NCI-H1436 (cell line): ENCODE measurements around the gene TMEM51.

Experiments
- DNase-seq: peaks from one replicate; lab custom pipeline; 2025; lab: John Stamatoyannopoulos, UW

TMEM51 gene

GRCh38 chr1:15218287-15219279 is 65.0 kb downstream of the TMEM51 start:
- no peak for DNase-seq

DNA sequence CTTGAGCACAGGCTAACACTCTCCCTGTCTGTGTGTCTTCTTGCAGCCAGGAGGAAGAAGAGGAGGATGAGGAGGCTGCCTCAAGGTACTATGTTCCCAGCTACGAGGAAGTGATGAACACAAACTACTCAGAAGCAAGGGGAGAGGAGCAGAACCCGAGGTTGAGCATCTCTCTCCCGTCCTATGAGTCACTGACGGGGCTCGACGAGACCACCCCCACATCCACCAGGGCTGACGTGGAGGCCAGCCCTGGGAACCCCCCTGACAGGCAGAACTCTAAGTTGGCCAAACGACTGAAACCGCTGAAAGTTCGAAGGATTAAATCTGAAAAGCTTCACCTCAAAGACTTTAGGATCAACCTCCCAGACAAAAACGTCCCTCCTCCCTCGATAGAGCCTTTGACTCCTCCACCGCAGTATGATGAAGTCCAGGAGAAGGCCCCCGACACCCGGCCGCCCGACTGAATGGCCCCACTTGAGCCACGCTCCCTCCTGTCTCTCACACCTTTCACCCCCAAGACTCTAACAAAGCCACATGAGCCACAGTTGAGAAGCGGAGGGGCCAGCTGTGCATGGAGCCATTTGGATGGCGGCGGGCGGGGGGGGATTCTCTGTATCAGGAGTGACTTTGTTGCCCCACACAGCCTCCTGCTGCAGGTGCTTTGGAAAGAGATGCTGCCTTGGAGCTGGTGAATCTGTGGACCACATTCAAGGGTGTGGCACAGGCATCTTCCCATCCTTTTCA is 65.9 kb downstream of the TMEM51 start:
- DNase-seq = no peak

DNA sequence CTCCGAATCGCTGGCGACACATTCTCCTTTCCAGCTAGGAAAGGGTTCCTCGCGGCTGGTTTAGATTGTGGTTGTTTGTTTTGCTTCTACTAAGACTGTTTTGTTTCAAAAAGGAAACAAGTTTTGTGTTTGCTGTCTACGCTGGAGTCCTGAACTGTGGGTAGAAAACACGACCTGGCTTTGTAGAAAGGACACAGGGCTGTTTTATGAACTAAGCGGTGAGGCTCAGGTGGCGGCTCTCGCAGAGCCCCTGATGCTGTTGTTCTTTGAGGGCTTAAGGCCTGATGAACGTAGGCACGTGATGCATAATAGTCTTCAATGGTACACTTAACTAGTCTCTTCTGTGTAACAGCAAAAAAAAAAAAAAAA is 66.5 kb downstream of the TMEM51 start:
- no peak for DNase-seq

- no peak for DNase-seq
These were observed 67.4 kb downstream of the TMEM51 start for GRCh38 chr1:15220825-15221431.

DNA sequence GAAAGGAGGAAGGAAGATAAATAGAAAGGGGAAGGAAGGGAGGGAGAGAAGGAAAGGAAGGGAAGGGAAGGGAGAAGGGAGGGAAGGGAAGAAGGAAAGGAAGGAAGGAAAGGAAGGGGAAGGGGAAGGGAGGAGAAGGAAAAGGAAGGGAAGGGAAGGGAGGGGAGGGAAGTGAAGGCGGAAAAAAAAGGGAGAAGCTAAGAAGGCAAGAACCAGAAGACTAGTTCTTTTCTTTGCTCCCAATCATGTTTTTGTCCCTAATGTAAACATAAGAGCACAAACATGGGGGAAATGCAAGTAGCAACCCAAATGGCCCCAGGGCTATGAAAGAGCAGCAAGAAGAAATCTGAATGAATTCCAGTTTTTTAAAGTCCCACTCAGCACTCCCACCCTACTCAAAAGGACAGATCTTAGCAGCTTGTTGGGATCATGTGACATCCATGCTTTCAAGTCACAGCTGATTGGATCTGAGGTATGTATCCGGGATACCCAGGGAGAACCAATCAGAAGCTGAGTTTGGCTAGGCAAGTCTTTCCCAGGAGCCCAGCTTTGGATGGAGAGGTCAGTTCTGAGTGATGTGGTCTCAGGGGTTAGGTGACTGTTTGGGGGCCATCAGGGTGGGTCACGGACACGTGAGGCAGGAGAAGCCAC is 69.2 kb downstream of the TMEM51 start:
- DNase-seq = no peak

DNA sequence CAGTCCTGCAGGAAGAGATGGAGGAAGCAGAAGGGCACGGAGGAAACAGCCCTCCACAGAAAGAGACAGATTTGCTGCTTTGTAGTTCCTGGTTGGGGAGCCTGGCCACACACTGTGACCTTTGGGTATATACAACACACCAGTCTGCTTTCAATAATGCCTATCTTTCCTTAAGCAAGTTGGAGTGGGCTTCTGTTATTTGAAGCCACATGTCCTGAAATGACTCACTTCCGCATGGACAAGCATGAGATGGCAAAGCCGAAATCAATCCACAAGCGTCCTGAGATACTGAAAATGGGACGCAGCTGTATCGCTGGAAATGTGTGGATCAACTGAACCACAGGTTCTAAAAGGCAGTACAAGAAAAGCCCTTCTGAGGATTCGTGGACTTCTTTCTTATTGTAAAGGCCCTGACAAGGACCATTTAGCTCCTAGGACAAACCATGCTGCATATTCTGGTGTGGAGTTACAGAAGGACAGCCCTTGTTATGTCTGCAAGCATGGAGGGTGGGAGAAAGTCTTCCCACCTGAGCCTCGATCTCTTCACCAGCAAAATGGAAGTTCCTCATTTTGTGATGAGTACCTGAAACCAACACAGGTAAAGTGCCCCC is 70.8 kb downstream of the TMEM51 start:
- DNase-seq = no peak

- DNase-seq = no peak
These were observed 71.4 kb downstream of the TMEM51 start for GRCh38 chr1:15224974-15225373.

DNA sequence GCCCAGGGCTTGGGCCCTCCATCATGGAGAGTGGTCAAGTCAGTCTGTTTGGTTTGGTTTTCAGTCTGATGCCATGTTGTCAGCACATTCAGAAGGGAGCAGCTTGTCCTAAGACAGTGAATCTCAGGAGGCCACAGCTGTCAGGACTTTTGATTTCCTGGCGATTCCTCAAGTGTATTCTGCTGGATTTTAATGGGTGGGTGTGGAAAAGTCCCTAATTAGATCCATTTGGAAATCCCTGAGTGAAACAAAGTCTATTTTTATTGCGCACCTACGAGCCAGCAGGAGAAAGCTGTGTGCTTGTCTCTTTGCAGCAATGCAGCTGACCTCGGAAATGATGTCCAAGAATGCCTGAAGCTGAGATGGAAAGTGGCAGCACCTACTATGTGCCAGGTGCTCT is 71.9 kb downstream of the TMEM51 start:
- no peak for DNase-seq

DNA sequence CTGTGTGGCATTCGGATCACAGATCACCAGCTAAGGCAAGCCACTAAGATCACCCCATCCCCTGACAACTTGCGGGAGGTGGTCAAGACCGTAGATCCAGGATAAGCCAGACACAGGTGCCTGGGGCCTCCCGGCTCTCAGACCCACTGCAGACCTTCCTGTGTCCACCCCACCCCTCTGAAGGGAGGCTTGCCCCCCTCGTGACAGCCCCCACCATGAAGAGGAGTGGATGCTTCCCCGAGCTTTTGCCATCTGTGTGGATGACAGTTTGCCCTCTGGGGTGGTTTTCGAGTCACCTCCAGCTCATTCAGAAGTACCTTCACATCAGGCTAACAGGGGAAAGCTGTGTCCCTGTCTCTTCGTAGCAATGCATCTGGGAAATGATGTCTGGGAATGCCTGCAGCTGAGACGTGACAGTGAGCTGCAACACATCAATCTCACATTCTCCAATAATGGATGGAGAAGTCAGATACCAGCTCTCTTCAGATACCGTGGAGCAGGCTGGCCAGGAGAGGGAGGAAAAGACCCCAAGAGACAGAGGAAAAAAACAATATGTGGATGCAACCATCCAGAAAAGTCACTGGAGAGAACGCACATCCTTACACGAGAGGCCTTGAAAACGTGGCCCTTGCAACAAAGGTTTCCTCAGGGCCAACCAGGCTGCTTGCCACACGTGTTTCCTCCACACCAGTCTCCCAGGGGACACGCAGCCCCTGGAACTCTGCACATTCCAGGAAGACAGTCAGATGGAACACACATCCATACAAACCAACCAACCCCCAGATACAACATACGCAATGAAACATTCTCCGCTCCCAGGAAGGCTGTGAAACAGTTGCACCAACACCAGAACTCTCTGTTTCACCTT is 73.1 kb downstream of the TMEM51 start:
- no peak for DNase-seq

DNA sequence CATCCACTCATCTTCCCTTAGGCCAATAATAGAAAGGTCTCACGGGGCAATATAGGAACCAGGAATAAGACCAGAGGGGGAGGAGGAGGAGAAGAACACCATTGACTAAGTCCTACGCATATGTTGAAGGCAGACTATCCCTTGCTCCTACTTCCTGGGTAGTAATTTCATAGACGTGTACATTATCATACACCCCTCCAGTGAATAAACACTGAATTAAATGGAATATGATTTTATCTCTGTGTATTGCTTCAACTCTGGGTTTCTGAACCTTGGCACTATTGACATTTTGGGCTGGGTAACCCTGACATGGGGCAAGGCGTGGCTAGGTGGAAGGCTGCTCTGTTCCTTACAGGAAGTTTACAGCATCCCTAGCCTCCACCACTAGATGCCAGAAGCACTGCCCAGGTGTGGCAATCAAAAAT is 76.2 kb downstream of the TMEM51 start:
- DNase-seq = no peak

DNA sequence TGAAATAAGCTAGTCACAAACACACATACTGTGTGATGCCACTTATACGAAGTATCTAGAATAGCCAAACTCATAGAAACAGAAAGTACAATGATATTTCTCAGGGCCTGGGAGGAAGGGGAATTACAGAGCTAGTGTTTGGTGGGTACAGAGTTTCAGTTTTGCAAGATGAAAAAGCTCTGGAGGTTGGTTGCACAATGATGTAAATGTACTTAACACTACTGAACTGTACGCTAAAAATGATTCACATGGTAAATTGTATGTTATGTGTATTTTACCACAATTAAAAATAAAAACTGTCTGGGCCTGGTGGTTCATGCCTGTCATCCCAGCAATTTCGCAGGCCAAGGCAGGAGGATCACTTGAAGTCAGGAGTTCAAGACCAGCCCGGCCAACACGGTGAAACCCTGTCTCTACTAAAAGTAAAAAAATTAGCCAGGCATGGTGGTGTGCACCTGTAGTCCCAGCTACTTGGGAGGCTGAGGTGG is 78.2 kb downstream of the TMEM51 start:
- no peak for DNase-seq

DNA sequence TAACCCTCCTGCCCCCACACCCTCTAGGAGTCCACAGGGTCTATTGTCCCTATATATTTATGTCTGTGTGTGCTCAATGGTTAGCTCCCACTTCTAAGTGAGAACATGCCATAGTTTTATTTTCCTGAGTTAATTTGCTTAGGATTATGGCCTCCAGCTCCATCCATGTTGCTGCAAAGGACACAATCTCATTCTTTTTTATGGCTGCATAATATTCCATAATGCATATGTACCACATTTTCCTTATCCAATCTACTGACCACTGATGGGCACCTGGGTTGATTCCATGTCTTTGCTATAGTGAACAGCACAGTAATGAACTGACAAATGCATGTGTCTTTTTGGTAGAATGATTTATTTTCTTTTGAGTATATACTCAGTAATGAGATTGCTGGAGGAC is 80.1 kb downstream of the TMEM51 start:
- DNase-seq = no peak

DNA sequence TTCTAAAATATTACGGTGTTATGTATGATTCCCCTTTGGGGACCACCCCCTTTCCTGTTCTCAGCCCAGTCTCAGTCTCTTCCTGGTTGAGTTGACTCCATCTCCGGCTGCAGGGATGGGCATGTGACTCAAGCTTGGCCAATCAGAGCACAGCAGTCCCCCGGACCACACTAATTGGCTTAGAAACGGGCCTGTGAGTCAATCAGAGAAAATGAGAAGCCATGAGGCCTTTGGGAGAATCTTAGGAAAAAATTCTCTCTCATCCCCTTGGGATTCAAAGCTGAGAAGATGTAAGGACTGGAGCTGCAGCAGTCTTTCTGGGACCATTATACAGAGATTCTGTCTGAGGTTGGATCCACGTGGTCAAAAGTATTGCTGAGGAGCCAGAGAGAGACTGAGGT is 82.8 kb downstream of the TMEM51 start:
- DNase-seq = no peak

GRCh38 chr1:15236746-15237145 is 83.2 kb downstream of the TMEM51 start:
- DNase-seq = no peak

GRCh38 chr1:15238789-15239188 is 85.2 kb downstream of the TMEM51 start:
- no peak for DNase-seq

DNA sequence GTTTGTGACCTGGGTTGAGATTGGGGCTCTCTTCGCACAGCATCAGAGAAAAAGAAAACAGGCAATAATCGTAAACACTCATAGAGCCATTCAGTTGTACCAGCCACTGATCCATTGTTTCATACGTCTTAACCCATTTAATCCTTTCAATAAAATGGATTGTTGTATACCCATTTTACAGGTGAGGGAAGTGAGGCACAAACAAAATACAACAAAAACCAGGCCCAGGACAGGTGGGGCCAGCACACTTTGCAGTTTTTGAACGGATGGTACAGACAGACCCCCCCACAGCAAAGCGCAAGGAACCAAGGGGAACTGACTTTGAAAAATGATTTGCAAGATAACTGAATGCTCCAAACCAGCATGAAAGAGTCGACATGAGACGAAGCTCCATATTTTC is 89.2 kb downstream of the TMEM51 start:
- no peak for DNase-seq

- DNase-seq = no peak
These were observed 89.9 kb downstream of the TMEM51 start for GRCh38 chr1:15243275-15244043.

DNA sequence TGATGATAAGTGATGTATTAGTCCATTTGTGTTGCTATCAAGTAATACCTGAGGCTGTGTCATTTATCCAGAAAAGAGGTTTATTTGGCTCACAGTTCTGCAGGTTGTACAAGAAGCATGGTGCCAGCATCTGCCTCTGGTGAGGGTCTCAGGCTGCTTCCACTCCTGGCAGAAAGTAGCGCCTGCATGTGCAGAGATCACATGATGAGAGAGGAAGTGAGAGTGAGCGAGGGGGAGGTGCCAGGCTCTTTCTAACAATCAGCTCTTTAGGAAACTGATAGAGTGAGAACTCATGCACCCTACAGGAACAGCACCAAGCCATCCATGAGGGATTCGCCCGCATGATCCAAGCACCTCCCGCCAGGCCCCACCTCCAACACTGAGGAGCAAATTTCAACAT is 91.3 kb downstream of the TMEM51 start:
- DNase-seq = no peak

GRCh38 chr1:15245593-15246360 is 92.2 kb downstream of the TMEM51 start:
- no peak for DNase-seq
